AG10803 (cell line): ENCODE measurements around the gene TMEM39B.
A peak's percentile ranks its signal among the peaks of the same experiment; 100 is the strongest.

Experiments used
- DNase-seq: peaks from one replicate; pipeline ENCODE4 v3.0.0; 2010; ENCODE audit warnings: low read depth
- H3K4me3 ChIP-seq: 2 replicates; pipeline ENCODE4 v1.5.1; 2011; ENCODE audit warnings: mild to moderate bottlenecking, low read length, control low read depth
- TF ChIP-seq, protein P1 (sequence below): conservative IDR thresholded peaks from 2 replicates; pipeline ENCODE4 v1.5.1; 2011; ENCODE audit warnings: mild to moderate bottlenecking, low read length, control low read depth, inconsistent platforms

TMEM39B gene

GRCh38 chr1:32040711-32041110, 32.0 kb upstream of the TMEM39B start:
- no peak for DNase-seq
- TF ChIP-seq, protein P1, sequence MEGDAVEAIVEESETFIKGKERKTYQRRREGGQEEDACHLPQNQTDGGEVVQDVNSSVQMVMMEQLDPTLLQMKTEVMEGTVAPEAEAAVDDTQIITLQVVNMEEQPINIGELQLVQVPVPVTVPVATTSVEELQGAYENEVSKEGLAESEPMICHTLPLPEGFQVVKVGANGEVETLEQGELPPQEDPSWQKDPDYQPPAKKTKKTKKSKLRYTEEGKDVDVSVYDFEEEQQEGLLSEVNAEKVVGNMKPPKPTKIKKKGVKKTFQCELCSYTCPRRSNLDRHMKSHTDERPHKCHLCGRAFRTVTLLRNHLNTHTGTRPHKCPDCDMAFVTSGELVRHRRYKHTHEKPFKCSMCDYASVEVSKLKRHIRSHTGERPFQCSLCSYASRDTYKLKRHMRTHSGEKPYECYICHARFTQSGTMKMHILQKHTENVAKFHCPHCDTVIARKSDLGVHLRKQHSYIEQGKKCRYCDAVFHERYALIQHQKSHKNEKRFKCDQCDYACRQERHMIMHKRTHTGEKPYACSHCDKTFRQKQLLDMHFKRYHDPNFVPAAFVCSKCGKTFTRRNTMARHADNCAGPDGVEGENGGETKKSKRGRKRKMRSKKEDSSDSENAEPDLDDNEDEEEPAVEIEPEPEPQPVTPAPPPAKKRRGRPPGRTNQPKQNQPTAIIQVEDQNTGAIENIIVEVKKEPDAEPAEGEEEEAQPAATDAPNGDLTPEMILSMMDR, result no peak
- no peak overlapping the region for H3K4me3 ChIP-seq

DNA sequence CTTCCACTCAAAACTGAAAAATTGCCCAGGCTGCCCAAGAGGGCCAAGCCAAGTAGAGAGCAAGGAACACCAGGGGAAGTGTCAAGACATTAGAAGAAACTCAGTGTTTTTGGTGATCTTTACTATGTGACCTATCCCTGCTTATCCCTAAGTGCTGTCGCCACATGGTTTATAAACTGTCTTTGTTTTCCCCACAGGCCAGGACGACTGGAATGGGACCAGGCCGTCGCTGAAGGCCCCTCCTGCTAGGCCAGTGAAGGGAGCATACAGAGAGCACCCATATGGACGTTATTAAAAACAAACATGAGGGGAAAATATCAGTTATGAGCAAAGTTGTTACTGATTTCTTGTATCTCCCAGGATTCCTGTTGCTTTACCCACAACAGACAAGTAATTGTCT, 30.4 kb upstream of the TMEM39B start:
- no peak for DNase-seq
- TF ChIP-seq, protein P1, result no peak
- no peak overlapping the region for H3K4me3 ChIP-seq

DNA sequence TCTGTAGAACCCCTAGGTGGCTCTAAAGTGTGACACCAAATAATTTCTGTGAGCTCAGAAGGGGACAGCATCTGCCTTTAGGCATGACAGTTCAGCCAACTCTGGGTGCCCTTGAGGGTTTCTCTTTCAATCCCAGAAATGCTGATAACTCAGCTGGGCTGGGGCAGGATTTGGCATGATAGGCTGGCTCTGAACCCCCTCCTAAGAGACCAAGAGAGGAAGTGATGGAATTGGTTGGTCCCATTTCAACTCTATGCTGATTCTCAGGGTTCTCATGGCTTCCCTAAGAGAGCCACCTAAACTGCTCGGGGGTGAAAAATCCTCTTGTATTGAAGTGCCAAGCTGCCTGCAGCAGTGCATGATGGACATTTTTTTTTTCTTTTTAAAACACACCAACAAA, 28.5 kb upstream of the TMEM39B start:
- TF ChIP-seq, protein P1, result no peak
- H3K4me3 ChIP-seq, result no peak overlapping the region
- no peak for DNase-seq

DNA sequence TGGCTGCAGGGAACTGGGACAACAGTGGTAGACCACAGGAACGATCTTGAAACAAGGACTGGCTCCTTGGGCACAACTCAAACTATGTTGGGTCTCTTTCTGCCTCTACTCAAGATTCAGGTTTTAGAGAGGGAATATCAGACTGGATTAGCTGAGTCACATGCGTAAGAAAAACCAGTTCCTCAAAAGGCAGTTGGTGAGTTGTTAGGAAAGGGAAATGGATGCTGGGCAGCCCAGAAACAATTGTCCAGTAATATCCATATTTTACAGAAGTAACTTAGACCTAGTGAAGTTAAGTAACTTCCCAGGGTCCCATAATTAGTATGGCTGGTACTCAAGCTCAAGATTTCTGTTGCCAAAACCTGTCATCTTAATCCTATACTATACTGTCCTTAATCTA, 27.0 kb upstream of the TMEM39B start:
- TF ChIP-seq, protein P1, result no peak
- no peak overlapping the region for H3K4me3 ChIP-seq
- no peak for DNase-seq

DNA sequence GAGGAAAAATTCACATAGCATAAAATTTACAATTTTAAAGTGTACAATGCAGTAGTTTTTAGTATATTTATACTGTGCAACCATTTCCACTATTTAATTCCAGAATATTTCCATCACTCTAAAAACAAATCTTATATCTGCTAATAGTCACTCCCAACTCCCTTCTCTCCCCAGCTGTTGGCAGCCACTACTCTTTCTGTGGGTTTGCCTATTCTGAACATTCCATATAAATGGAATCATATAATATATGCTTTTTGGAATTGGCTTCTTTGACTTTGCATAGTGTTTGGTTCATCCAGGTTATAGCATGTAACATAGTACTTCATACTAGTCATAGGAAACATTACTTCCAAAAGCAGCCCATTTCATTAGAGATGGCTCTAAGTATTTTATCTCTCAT, 25.0 kb upstream of the TMEM39B start:
- peak; percentile 29 for DNase-seq
- TF ChIP-seq, protein P1, result no peak
- no peak overlapping the region for H3K4me3 ChIP-seq

GRCh38 chr1:32048440-32048839, 24.3 kb upstream of the TMEM39B start:
- TF ChIP-seq, protein P1, result no peak
- no peak overlapping the region for H3K4me3 ChIP-seq
- DNase-seq, result no peak

- DNase-seq, result no peak
- TF ChIP-seq, protein P1, result no peak
- H3K4me3 ChIP-seq, result no peak overlapping the region
These were observed 21.0 kb upstream of the TMEM39B start for GRCh38 chr1:32051706-32052105.
